ENCODE measurements around the gene ATP8B1. TPM values are rescaled to one million over a fixed set of nuclear protein-coding genes. Genes with fewer than 3 reads are reported as not detected.

ATP8B1 gene
- total and polyA plus RNA-seq, 2 of the 8 experiments (the other 6 are each of a cell fraction or from before 2014, with no cell fraction given), result 1.1 to 4.6 TPM

DNA sequence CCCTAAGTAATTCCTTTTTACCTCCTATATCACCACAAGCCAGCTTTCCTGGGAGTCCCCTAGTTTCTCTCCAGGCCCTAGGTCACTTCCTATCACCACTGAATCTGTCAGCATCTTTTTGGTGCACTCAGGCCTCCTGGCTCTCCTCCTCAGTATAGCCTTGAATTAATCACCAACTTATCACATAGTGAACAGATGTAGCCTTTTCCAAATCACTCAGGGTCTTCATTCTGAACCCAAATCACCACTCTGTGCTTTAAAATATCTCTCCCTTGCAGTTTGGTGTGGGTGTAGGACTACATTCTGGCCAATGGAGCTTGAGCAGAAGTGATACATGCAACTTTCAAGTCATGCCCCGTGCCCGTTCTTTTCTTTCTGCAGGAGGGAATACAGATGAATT, 29.6 kb upstream of the ATP8B1 start:
- Histone ChIP-seq H2BK5ac (ENCODE audit: low read depth, low read length) (no peak overlapping the region), H3K18ac (ENCODE audit: extremely low read depth, low read length) (no peak overlapping the region), H3K4me3 (ENCODE audit: extremely low read depth in 1 of 4, insufficient read depth in 2 of 4, low read depth in 3 of 4, low read length in 4 of 4) (no peak overlapping the region), H4K5ac (ENCODE audit: insufficient read length, low read depth, low read length) (no peak overlapping the region), H3K27ac (ENCODE audit: low read depth, low read length) (no peak overlapping the region), H3K9me3 (ENCODE audit: insufficient read depth in 2 of 2, low read depth in 1 of 2, low read length in 1 of 2) (no peaks in the 10 kb centered on the region), H3K27me3 (replicated peaks in 1 of 4; ENCODE audit: control insufficient read depth in 3 of 4, extremely low read depth in 1 of 4, insufficient read depth in 3 of 4, low read length in 3 of 4) (no peaks in the 10 kb centered on the region), H3K14ac (ENCODE audit: insufficient read length) (no peak overlapping the region), H4K8ac (ENCODE audit: extremely low read depth, insufficient read depth, low read length) (no peak overlapping the region), H3K4me2 (ENCODE audit: insufficient read depth in 1 of 2, low read depth in 2 of 2, low read length in 2 of 2) (no peak overlapping the region), H2AK5ac (ENCODE audit: low read depth, low read length) (no peak overlapping the region), H2BK15ac (ENCODE audit: low read length) (no peak overlapping the region), H3K9ac (replicated peaks in 1 of 4; ENCODE audit: extremely low read depth in 1 of 4, low read depth in 3 of 4, low read length in 3 of 4) (no peak overlapping the region), H3K23me2 (ENCODE audit: low read depth, low read length) (no peaks in the 10 kb centered on the region), H3K4me1 (replicated peaks in 1 of 4; ENCODE audit: control insufficient read depth in 3 of 4, insufficient read depth in 4 of 4, low read length in 3 of 4) (no peaks in the 10 kb centered on the region), H3K79me1 (ENCODE audit: low read depth, low read length) (no peaks in the 10 kb centered on the region), H3K56ac (replicated peaks; ENCODE audit: insufficient read length, low read depth, low read length) (no peak overlapping the region), H2BK12ac (ENCODE audit: low read depth, low read length) (no peak overlapping the region), H3K23ac (ENCODE audit: insufficient read length) (no peak overlapping the region), H3K4ac (replicated peaks; ENCODE audit: insufficient read length, low read depth, low read length) (no peak overlapping the region), H2AFZ (ENCODE audit: low read length) (no peak overlapping the region), H4K91ac (replicated peaks; ENCODE audit: insufficient read length, low read length) (no peak overlapping the region), H2BK20ac (ENCODE audit: low read length) (no peak overlapping the region), H2BK120ac (replicated peaks; ENCODE audit: low read depth, low read length) (no peak overlapping the region), H4K20me1 (replicated peaks in 1 of 2; ENCODE audit: control insufficient read depth in 1 of 2, insufficient read depth in 2 of 2, low read length in 2 of 2) (no peaks in the 10 kb centered on the region), H3K79me2 (ENCODE audit: control insufficient read depth in 1 of 2, insufficient read depth in 2 of 2, low read length in 2 of 2) (no peaks in the 10 kb centered on the region), H3K36me3 (ENCODE audit: control insufficient read depth in 2 of 4, insufficient read depth in 4 of 4, low read length in 3 of 4) (no peaks in the 10 kb centered on the region)
- WGBS, 2 experiments (ENCODE audit: extremely low coverage in 1 of 2, insufficient coverage in 1 of 2, insufficient read length in 1 of 2, insufficient replicate concordance in 2 of 2, low coverage in 1 of 2, low lambda C conversion rate in 2 of 2, missing lambda C conversion rate in 1 of 2), result 76% methylated on average over 2 of the region's 2 CpGs; no CpG with 5 or more reads in 1 of the 2 experiments
- DNase-seq (ENCODE audit: low read depth in 1 of 2, low spot score in 2 of 2), result no peak
- no peak for FAIRE-seq
- POLR2A ChIA-PET (ENCODE audit: partially characterized antibody), result no interaction called here
- CTCF ChIA-PET (ENCODE audit: partially characterized antibody), result interaction anchor here (0.9 to 1.6 kb wide), 4 partner anchors 10 to 1130 kb away, joined by 3 to 5 read pairs (median 3); no protein-coding TSS in a partner anchor

All from H1 (cell line).